Mesodermal cell (in vitro differentiated cells): ENCODE results near the gene USP6.
"Not testable (repeated sequence)": the region's sequence is repeated elsewhere in the genome, so short reads cannot be mapped to it uniquely, and the experiment has no call there.

Source experiments
- H3K27ac ChIP-seq: 2 replicates; pipeline ENCODE4 v1.7.0; 2013; ENCODE audit warnings: mild to moderate bottlenecking, low read depth, low read length, moderate library complexity; ENCODE audit not compliant: severe bottlenecking
- H3K36me3 ChIP-seq: 2 replicates; pipeline ENCODE4 v1.7.1; 2013; ENCODE audit warnings: mild to moderate bottlenecking, low read length, moderate library complexity; ENCODE audit not compliant: control insufficient read depth, insufficient read depth
- H3K4me1 ChIP-seq: one replicate; pipeline ENCODE4 v1.7.1; 2013; ENCODE audit warnings: mild to moderate bottlenecking, low read length; ENCODE audit not compliant: insufficient read depth, control insufficient read depth, poor library complexity, severe bottlenecking
- H3K4me3 ChIP-seq: 2 replicates; pipeline ENCODE4 v1.7.0; 2013; ENCODE audit warnings: low read length, control low read depth, mild to moderate bottlenecking; ENCODE audit not compliant: insufficient read depth, poor library complexity, severe bottlenecking; ENCODE audit errors: extremely low read depth
- H3K9me3 ChIP-seq: 2 replicates; pipeline ENCODE4 v1.7.1; 2013; ENCODE audit warnings: mild to moderate bottlenecking, low read length, moderate library complexity; ENCODE audit not compliant: control insufficient read depth
- WGBS, 2 experiments: methylation state at CpG; one replicate each; pipeline ENCODE4 v1.1.5; 2013; ENCODE audit warnings: missing lambda C conversion rate in 2 of 2; ENCODE audit not compliant: insufficient coverage in 2 of 2; 5-methylcytosine and 5-hydroxymethylcytosine counted together

Gene USP6

GRCh38 chr17:5200360-5200759 lies 84.5 kb downstream of the USP6 start:
- Histone ChIP-seq H3K4me1 (no peaks in the 10 kb centered on the region), H3K9me3 (no peaks in the 10 kb centered on the region), H3K36me3 (no peaks in the 10 kb centered on the region), H3K27ac (no peak overlapping the region), H3K4me3 (no peak overlapping the region)
- no CpG with 5 or more reads among the region's 2 CpGs for WGBS, 2 experiments

- no peak overlapping the region for H3K4me3 ChIP-seq
- H3K4me1 ChIP-seq: no peaks in the 10 kb centered on the region
- H3K27ac ChIP-seq: no peak overlapping the region
These were observed 85.2 kb downstream of the USP6 start for GRCh38 chr17:5201011-5201410.

GRCh38 chr17:5203178-5203907 lies 87.5 kb downstream of the USP6 start:
- no peaks in the 10 kb centered on the region for H3K9me3 ChIP-seq
- H3K4me3 ChIP-seq: no peak overlapping the region
- H3K36me3 ChIP-seq: no peaks in the 10 kb centered on the region
- no peak overlapping the region for H3K27ac ChIP-seq
- no peaks in the 10 kb centered on the region for H3K4me1 ChIP-seq
- WGBS, 2 experiments: 91 to 93% methylated on average over 11 to 12 of the region's 14 CpGs

More at GRCh38 chr17:5201011-5201410, 85.2 kb downstream of the USP6 start:
- Histone ChIP-seq H3K36me3 (no peaks in the 10 kb centered on the region), H3K9me3 (no peaks in the 10 kb centered on the region)
- WGBS, 2 experiments: 92% methylated on average over 4 to 7 of the region's 8 CpGs

GRCh38 chr17:5203908-5204294 lies 88.1 kb downstream of the USP6 start:
- Histone ChIP-seq H3K36me3 (no peaks in the 10 kb centered on the region), H3K4me1 (no peaks in the 10 kb centered on the region), H3K4me3 (no peak overlapping the region), H3K9me3 (no peaks in the 10 kb centered on the region), H3K27ac (no peak overlapping the region)
- 100% methylated on average over 1 of the region's 1 CpG for WGBS, 2 experiments

GRCh38 chr17:5209396-5209795 lies 93.6 kb downstream of the USP6 start:
- Histone ChIP-seq H3K36me3 (no peaks in the 10 kb centered on the region), H3K4me3 (no peak overlapping the region), H3K4me1 (no peaks in the 10 kb centered on the region), H3K27ac (no peak overlapping the region), H3K9me3 (no peaks in the 10 kb centered on the region)
- WGBS, 2 experiments: 94 to 100% methylated on average over 3 of the region's 3 CpGs

- no peaks in the 10 kb centered on the region for H3K9me3 ChIP-seq
- 89 to 95% methylated on average over 3 of the region's 5 CpGs for WGBS, 2 experiments
- H3K27ac ChIP-seq: no peak overlapping the region
- H3K4me3 ChIP-seq: no peak overlapping the region
- no peaks in the 10 kb centered on the region for H3K36me3 ChIP-seq
- H3K4me1 ChIP-seq: no peaks in the 10 kb centered on the region
These were observed 94.3 kb downstream of the USP6 start for GRCh38 chr17:5210091-5210490.

GRCh38 chr17:5210614-5211252 lies 94.9 kb downstream of the USP6 start:
- Histone ChIP-seq H3K9me3 (no peaks in the 10 kb centered on the region), H3K4me1 (no peaks in the 10 kb centered on the region), H3K36me3 (no peaks in the 10 kb centered on the region), H3K27ac (no peak overlapping the region), H3K4me3 (no peak overlapping the region)
- WGBS, 2 experiments: 84 to 95% methylated on average over 4 of the region's 8 CpGs

- Histone ChIP-seq H3K36me3 (no peaks in the 10 kb centered on the region), H3K27ac (no peak overlapping the region), H3K4me1 (no peaks in the 10 kb centered on the region), H3K4me3 (no peak overlapping the region), H3K9me3 (no peaks in the 10 kb centered on the region)
- 91 to 94% methylated on average over 4 to 6 of the region's 7 CpGs for WGBS, 2 experiments
These were observed 95.6 kb downstream of the USP6 start for GRCh38 chr17:5211458-5211857.

- not testable (repeated sequence) for H3K4me1 ChIP-seq, H3K27ac ChIP-seq, H3K4me3 ChIP-seq, H3K36me3 ChIP-seq, H3K9me3 ChIP-seq
- no CpG with 5 or more reads among the region's 5 CpGs for WGBS, 2 experiments
These were observed 101.7 kb downstream of the USP6 start for GRCh38 chr17:5217562-5217961.

- Histone ChIP-seq H3K27ac (no peak overlapping the region), H3K4me1 (no peaks in the 10 kb centered on the region), H3K36me3 (no peaks in the 10 kb centered on the region), H3K4me3 (no peak overlapping the region), H3K9me3 (no peaks in the 10 kb centered on the region)
- WGBS, 2 experiments: 89 to 96% methylated on average over 4 to 6 of the region's 6 CpGs
These were observed 103.7 kb downstream of the USP6 start for GRCh38 chr17:5219536-5219935.

GRCh38 chr17:5220074-5220473 lies 104.2 kb downstream of the USP6 start:
- 100% methylated on average over 4 of the region's 5 CpGs; no CpG with 5 or more reads in 1 of the 2 experiments for WGBS, 2 experiments
- Histone ChIP-seq H3K4me1 (no peaks in the 10 kb centered on the region), H3K4me3 (no peak overlapping the region), H3K9me3 (no peaks in the 10 kb centered on the region), H3K36me3 (no peaks in the 10 kb centered on the region), H3K27ac (no peak overlapping the region)
